AML-193 (cell line): ENCODE data around the gene EGR1.

ENCODE experiments used
- DNase-seq, 2 experiments: peaks; one replicate each; lab custom pipeline; 2025; lab: John Stamatoyannopoulos, UW

EGR1 gene

GRCh38 chr5:138465261-138466124, at the start of gene EGR1:
EGR1 (plus strand) TSS chr5:138465479; CDS start chr5:138465762, 283 bp downstream.
- peak; percentile 82 to 86 for DNase-seq

GRCh38 chr5:138418444-138418843, 46.8 kb upstream of the EGR1 start:
- DNase-seq: no peak

GRCh38 chr5:138425079-138425478, 40.2 kb upstream of the EGR1 start:
- no peak for DNase-seq

- no peak for DNase-seq
These were observed 29.3 kb upstream of the EGR1 start for GRCh38 chr5:138435943-138436342.

- DNase-seq: no peak
These were observed 27.1 kb upstream of the EGR1 start for GRCh38 chr5:138438003-138438723.

- DNase-seq: no peak
These were observed 26.4 kb upstream of the EGR1 start, which contains the start of gene REEP2 for GRCh38 chr5:138438724-138439476. REEP2 (plus strand) TSS chr5:138439057; CDS start chr5:138439209, 152 bp downstream.

- no peak for DNase-seq
These were observed 25.7 kb upstream of the EGR1 start for GRCh38 chr5:138439477-138440158.

GRCh38 chr5:138440159-138441073, 24.9 kb upstream of the EGR1 start:
- DNase-seq: no peak

GRCh38 chr5:138441221-138441620, 24.1 kb upstream of the EGR1 start:
- no peak for DNase-seq

GRCh38 chr5:138444078-138444773, 21.1 kb upstream of the EGR1 start:
- DNase-seq: no peak

GRCh38 chr5:138444774-138445546, 20.3 kb upstream of the EGR1 start:
- DNase-seq: no peak

- DNase-seq: no peak
These were observed 19.6 kb upstream of the EGR1 start for GRCh38 chr5:138445547-138446271.

GRCh38 chr5:138448070-138448469, 17.2 kb upstream of the EGR1 start:
- DNase-seq: no peak

- DNase-seq: no peak
These were observed 16.5 kb upstream of the EGR1 start for GRCh38 chr5:138448481-138449398.

- DNase-seq: peak; percentile 66 to 72
These were observed 15.6 kb upstream of the EGR1 start for GRCh38 chr5:138449501-138450239.

- no peak for DNase-seq
These were observed 14.3 kb upstream of the EGR1 start for GRCh38 chr5:138450971-138451370.

GRCh38 chr5:138452720-138453119, 12.6 kb upstream of the EGR1 start:
- no peak for DNase-seq
